ENCODE results near the gene CEP57L1.
A peak's percentile ranks its signal among the peaks of the same experiment; 100 is the strongest.

The CEP57L1 gene

DNA sequence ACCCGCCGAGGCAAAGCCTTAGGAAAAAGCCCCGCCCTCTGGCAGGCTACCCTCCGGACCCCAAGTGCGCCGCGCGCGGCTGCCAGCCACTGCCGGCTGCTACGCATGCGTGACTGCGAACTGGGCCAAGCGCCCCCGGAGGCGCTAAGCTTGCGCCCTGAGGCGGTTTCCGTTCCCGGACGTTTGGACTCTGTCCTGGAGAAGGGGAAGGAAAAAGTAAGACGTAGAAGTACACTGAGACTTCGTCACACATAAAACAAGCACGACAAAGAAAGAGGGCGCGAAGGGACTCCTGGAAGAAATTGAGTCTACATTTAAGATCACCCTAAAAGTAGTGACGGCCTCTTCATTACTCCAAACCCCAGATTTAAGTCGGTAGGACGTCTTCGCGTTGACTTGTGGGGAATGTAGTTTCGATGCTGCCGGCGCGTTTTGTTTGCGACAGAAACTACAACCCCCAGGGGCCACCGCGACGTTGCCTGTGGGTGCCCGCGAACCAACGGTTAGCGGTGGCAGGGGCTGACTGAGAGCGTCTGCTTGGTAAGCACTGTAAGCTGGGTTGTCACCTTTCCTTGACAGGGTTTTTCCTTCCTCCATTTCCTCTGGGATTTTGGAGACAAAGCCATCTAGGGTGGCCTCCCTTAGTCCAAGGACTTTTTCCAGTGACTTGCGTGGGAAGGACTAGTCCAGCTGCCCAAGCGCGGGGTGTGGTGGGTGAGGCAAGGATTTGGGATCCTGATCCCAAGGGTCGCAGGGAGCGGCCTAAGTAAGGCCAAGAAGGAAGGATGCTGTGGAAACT lies at the start of gene CEP57L1:
CEP57L1 (plus strand) TSS at position 472 of the 799 bp plus-strand sequence. CDS start 49,715 bp downstream, outside the sequence.
- DNase-seq (ENCODE audit: low spot score) = peak; percentile 99

DNA sequence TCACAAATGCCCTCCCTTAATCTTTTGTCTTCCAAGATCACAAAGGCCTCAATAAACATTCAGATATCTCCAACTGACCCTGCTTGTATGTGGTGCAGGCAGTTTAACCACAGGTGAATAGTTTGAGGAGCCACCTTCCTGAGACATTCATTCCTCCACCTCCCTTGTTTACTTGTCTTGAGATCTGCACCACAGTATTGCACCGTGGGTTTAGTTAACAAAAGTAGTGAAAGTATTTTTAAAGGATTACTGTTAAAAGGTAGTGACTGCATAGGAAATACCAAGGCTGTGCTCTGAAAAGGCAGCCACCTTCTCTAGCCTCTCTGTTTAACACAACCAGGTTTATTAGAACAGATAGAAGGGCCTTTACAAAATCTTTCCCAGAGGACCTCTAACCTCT lies 47.1 kb upstream of the CEP57L1 start:
- DNase-seq (ENCODE audit: low spot score) = no peak

DNA sequence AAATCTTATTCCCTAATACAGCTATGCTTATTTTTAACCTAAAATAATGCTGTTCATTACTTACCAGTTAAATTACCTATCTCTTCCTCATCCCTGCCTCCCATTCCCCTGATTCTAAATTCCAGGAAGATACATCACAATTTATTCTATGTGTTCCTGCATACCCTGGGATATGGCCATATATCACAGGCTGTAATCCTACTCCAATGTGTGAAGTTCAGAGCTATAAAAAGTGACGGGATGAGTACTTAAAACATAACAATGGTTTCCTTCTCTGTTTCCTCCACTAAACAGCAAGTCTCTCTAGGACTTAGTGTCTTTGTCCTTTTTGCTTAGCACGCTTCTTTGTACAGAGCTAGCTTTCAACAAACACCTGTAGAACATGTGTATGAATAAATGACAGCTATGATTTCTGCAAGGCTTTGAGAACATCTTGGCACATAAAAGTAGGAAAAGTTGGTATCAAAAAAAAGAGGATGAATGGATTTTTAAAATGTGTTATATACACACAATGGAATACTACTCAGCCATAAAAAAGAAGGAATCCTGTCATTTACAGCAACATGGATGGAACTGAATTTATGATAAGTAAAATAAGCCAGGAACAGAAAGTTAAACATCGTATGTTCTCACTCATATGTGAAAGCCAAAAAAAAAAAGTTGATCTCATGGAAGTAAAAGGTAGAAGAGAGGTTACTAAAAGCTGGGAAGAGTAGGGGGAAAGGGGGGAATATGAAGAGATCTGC lies 46.5 kb upstream of the CEP57L1 start:
- DNase-seq (ENCODE audit: low spot score) = no peak

DNA sequence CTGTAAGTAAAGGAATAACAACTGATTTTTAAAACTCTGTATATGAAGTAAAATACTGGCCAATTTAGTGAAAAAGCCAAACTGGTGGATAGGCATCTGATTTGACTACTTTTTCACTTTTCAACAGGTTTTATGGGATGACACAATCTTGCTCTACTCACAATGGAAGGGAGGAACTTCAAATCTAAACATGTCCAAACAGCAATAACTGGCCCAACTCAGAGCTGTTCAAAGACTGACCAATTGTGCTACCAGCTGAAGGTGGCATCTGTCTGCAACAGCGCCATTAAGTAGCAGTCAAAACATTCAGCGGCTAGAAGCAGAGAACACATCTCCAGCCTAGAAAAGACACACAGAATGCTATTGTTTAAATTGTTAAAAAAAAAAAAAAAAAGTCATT lies 45.3 kb upstream of the CEP57L1 start:
- no peak for DNase-seq (ENCODE audit: low spot score)

DNA sequence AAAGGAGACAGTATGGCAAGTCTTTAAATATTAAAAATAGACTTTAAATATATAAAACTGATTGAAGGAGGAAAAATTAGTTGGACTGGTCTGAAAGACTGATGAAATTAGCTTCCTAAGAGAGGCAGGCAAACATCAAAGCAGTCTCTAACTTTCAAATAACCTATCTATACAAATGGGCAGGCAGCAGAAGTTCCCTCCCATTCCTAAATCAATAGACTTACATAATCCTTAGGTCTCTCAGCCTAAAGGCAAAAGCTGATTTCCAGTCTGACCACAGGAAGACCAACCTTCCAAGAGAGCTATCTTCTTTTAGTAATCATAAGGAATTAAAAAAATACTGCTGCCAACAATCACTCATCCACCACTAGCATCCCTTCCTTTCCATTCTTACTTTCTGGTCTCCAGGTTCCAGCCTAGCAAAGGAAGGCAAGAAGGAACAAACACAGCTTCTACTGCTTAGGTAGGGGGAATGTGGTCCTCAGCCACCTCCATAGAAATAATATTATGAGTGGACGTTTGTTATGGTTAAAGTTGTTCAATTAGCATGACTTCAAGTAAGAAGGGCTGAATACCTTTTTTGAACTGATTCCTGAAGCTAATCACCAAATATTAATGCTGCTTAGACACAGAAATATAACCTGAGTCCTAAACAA lies 44.7 kb upstream of the CEP57L1 start:
- no peak for DNase-seq (ENCODE audit: low spot score)

DNA sequence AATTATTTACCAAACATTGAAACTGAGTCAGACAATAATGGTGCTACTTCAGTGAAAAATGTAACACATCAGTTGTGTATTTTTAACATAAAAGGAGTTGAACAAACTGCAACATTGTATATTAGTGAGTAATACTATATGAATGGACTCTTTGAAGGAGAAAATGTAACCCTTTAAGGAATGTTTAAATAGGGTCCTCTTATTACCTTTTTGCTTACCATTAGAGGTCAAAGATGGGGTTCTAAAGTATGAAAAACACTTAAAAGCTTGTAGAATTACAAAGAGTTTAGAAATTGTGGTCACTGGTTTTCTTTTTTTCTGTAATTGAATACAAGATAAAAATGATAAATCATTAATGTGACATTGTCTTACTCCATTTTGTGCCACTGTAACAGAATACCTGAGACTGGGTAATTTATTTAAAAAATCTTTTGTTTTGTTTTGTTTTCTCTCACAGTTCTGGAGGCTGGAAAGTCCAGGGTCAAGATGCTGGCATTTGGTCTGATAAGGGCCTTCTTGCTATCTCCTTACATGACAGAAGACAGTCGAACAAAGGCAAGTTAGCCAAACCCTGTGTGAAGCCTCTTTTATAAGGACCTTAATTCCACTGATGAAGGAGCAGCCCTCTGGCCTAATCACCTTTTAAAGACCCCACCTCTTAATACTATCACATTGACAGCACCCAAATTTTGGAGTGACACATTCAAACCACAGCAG lies 43.8 kb upstream of the CEP57L1 start:
- DNase-seq (ENCODE audit: low spot score) = no peak

DNA sequence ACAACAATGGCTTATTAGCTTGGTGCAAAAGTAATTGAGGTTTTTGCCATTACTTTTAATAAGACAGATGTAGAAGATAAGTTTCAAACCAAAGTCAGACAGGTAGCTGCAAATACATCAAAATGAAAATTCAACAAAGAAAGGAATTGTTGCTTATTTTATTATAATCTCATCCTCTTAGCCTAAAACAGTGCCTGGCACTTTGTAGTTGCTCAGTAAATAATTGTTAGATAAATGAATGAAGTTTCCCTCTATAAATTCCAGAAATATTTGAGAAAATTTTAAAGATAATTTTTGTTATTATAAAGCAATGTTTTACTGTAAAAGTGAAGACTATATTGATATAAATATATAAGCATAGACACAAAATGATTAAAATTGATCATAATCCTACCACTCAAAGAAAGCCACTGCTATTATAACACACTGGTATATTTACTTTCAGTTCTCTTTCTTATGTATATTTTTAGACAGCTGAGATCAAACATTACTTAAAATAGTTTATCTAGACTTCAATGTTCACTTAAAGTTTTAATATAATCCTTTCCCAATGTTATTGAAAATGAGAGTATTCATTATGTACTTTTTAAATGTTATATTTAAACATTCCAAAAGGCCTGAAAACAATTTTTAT lies 43.2 kb upstream of the CEP57L1 start:
- DNase-seq (ENCODE audit: low spot score) = no peak

DNA sequence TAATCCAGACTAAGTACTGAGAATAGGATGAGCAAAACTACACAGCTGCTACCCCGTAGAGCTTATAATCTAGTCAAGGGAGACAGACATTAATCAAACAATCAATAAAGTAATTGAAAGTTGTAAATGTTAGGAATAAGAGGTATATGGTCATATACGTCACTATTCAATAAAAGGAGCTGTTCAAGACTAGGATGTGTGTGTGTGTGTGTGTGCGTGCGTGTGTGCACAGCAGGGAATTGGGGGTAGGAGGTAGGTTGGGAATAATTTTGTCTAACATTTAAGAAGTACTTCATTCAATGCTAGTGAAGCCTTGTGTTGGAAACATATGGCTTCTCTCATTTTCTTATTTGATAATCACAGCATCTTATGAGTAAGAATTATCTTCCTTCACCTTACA lies 42.5 kb upstream of the CEP57L1 start:
- no peak for DNase-seq (ENCODE audit: low spot score)

DNA sequence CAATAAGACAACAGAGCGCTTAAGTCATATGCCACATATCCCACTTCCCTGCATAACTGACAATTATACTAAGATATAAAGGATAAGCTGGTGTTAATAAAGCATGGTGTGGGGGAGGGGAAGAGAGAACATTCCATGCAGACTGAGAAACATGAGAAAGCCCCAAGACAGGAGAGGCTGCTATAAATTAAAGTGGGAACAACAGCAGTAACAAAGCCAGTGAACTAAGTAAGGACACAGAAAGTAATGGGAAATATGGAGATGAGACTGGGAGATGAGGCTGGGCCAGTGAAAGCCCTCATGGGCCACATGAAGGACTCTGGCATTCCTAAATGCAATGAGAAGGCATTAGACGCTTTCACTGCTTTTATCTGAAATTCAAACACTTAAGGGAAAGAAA lies 42.0 kb upstream of the CEP57L1 start:
- no peak for DNase-seq (ENCODE audit: low spot score)

- no peak for DNase-seq (ENCODE audit: low spot score)
Measured at GRCh38 chr6:109055771-109056235, 39.5 kb upstream of the CEP57L1 start.

DNA sequence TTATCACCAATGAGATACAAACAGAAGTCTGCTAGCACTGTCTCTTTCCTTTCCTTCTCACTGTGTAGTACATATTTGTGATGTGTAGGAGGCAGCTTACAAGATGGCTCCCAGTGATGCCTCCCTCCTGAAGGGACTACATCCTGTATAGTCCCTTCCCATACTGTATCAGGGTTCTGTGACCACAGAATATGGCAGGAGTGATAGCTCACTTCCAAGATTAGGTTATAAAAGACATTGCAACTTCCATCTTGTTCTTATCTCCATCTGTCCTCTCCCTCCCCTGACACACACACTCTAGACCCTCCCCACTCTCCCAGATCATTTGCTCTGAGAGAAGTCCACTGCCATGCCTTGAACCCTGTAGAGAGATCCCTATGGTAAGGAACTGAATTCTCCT lies 38.6 kb upstream of the CEP57L1 start:
- DNase-seq (ENCODE audit: low spot score) = no peak

DNA sequence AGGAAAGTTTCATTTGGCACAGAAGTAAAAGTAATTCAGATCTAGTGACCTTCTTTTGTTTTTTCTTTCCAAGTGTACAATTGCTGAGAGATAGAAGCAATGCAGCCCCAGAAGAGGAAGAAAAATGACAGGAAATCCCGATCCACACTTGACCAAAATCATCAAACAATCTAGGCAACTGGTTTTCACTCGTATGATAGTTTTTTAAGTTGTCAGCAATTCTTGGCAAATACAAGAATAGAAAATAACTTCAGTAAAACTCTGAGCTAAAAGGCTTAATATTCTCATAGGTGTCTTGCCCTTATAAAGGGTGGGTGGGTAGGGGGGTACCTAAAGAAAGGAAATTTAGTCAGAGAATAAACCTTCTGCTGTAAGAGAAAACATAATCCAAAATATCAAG lies 36.7 kb upstream of the CEP57L1 start:
- no peak for DNase-seq (ENCODE audit: low spot score)

- no peak for DNase-seq (ENCODE audit: low spot score)
Measured at GRCh38 chr6:109059153-109059552, 36.2 kb upstream of the CEP57L1 start.

GRCh38 chr6:109059571-109060021 lies 35.7 kb upstream of the CEP57L1 start:
- no peak for DNase-seq (ENCODE audit: low spot score)

- DNase-seq (ENCODE audit: low spot score) = no peak
Measured at GRCh38 chr6:109060571-109060970, 34.7 kb upstream of the CEP57L1 start.

DNA sequence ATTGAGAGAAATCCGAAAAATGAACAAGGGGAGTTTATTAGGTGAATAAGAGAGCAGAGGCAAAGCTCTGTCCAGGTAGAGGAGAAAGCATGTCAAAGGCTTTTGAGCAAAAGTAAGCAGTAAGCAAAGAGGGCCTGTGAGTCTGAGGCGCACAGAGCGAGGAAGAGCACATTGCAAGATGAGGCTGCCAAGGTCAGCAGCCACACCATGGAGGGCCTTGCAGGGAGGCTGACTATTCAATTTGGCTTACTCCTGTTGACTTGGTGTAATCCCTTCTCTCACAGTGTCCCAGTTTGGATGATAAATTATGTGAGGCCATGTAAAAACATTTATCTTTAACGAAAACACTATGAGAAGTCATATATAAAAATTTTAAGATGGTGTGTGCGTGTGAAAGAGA lies 33.1 kb upstream of the CEP57L1 start:
- no peak for DNase-seq (ENCODE audit: low spot score)

DNA sequence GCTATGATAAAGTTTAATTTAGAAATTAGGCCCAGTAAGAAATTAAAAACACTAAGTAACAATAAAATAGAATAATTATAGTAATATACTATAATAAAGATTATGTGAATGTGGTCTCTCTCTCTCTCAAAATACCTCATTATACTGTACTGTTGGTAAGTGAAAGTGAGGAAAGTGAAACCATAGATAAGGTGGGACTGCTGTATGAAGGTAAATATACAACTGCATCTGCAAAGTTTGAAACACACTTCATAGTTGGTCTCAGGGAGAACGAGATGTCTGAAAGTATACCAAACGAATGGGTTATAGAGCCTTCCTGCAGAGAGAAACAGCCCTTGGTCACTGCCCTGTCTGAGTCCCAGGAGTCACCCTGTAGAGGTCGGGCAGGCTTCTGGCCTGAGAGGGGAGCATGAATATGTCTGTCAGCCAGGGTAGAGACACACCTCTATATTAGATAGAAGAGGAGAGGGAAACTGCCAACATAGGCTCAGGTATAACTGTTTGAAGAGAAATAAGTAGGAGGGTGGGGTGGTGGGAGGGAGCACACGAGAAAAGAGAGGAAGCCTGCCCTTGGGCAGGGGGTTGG lies 32.4 kb upstream of the CEP57L1 start:
- no peak for DNase-seq (ENCODE audit: low spot score)

DNA sequence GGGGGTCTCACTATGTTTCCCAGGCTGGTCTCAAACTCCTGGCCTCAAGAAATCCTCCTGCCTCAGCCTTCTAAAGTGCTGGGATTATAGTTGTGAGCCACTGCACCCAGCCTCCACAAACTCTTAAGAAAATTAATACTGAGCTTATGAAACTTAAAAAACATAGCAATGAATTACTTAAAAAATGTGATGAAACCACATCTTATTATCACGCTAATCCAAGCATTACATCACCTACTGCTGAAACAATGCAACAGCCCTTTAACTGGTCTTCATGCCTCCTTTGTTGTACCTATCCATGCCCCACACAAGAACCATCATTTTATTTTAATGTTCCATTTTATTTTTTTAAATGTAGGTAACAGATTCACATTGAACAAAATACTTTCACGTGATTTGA lies 25.6 kb upstream of the CEP57L1 start:
- DNase-seq (ENCODE audit: low spot score) = no peak

DNA sequence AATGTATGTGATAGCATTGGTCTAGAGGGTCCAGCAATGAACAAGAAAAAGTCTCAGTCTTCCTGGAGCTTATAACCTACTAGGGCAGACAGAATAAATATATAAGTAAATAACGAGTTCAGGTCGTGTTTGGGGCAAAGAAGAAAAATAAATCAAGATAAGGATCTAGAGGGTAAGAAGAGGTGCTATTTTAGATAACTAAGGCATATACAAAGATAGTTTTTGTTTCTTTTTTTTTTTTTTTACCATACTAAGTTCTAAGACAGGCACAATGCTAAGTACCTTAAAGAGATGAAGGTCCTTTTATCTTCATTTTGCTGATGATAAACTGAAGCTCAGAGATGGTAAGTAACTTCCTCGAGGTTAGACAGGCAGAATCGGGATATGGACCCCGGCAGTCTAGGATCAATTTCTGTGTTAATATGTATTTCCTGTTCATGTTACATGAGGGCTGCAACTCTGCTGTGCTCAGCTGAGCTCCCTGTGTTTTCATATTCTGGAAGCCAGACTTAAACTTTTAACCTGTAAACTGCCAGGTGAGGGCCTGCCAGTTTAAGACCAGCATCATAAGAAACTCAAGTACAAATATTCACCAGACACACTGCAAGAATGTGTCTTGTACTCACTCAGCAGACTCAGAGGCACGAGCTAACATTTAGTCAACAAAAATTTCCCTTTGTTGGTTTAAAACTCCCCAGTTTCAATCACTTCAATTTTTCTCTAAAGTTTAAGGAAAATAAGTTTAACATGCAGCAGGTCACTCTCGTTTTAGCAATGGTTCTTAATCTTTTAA lies 24.0 kb upstream of the CEP57L1 start:
- no peak for DNase-seq (ENCODE audit: low spot score)

DNA sequence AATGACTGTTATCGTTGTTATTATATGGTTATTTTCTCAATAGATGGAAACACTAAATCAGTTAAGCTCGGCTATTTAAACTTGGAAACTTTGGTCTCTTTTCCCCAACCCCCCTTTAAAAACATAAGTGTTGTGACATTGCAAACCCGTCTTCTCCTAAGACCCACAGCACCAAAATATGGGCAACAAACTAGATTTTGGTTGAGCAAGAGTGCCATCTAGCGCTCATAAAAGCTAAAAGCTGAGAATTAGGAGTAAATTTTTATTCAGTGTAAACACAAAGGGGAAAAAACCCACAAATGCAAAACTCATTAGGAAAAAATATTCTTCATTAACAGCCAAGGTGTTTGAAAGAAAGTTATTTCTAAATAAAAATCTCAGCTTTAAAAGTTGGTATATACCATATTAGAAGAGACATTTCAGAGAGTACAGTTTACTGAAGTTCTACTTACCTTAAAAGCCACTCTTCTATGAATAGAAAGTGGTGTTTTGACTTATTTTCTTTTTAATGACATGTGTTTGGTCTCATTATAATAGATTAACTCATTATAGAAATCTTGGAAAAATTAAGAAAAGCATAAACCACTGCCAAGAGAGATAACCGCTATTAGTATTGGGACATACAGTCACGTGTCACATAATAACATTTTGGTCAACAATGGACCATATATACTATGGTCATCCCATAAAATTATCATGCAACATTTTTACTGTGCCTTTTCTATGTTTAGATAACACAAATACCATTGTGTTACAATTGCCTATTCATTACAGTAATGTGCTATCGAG lies 21.8 kb upstream of the CEP57L1 start:
- DNase-seq (ENCODE audit: low spot score) = peak; percentile 65

Measured in LoVo (cell line).